H1 (cell line): Measurements from ENCODE around the gene TFCP2L1. TPM values are rescaled to one million over a fixed set of nuclear protein-coding genes. Genes with fewer than 3 reads are reported as not detected.

Experiments used
- CTCF ChIA-PET: fragments of 300-600 bp; sonication (Branson Sonifier 250); formaldehyde crosslinking; loops from one replicate; lab custom pipeline; 2021; ENCODE audit not compliant: partially characterized antibody; lab: Charles Lee
- POLR2A ChIA-PET: fragments of 300-600 bp; sonication (Branson Sonifier 250); formaldehyde crosslinking; loops from one replicate; lab custom pipeline; 2021; ENCODE audit warnings: inconsistent platforms; ENCODE audit not compliant: partially characterized antibody; lab: Charles Lee
- DNase-seq, 2 experiments: peaks; one replicate each; pipeline versions ENCODE4 v3.0.0 to v3.0.0-alpha.2; 2010 to 2022; ENCODE audit warnings: low spot score in 2 of 2, low read depth in 1 of 2, mixed read lengths in 1 of 2
- FAIRE-seq: peaks from 2 replicates; lab custom pipeline; 2011; peaks lifted over from hg19 to GRCh38; lab: Jason Lieb, UNC
- H2AFZ ChIP-seq: 2 replicates; pipeline ENCODE4 v1.8.1; 2012; ENCODE audit warnings: low read length, inconsistent platforms
- H2AK5ac ChIP-seq: 2 replicates; pipeline ENCODE4 v1.6.1; 2013; ENCODE audit warnings: low read depth, low read length
- H2BK120ac ChIP-seq: replicated peaks from 2 replicates; pipeline ENCODE3; 2013; ENCODE audit warnings: low read depth, low read length, inconsistent platforms
- H2BK12ac ChIP-seq: 2 replicates; pipeline ENCODE4 v1.6.1; 2013; ENCODE audit warnings: low read depth, low read length
- H2BK15ac ChIP-seq: 2 replicates; pipeline ENCODE4 v1.6.1; 2013; ENCODE audit warnings: low read length
- H2BK20ac ChIP-seq: 2 replicates; pipeline ENCODE4 v1.6.1; 2013; ENCODE audit warnings: low read length
- H2BK5ac ChIP-seq: 2 replicates; pipeline ENCODE4 v1.6.1; 2013; ENCODE audit warnings: low read depth, low read length
- H3K14ac ChIP-seq: 2 replicates; pipeline ENCODE4 v1.6.1; 2013; ENCODE audit warnings: inconsistent platforms; ENCODE audit not compliant: insufficient read length
- H3K18ac ChIP-seq: 2 replicates; pipeline ENCODE4 v1.6.1; 2013; ENCODE audit warnings: low read length; ENCODE audit errors: extremely low read depth
- H3K23ac ChIP-seq: 2 replicates; pipeline ENCODE4 v1.6.1; 2013; ENCODE audit warnings: inconsistent platforms; ENCODE audit not compliant: insufficient read length
- H3K23me2 ChIP-seq: 2 replicates; pipeline ENCODE4 v1.6.1; 2013; ENCODE audit warnings: low read depth, low read length
- H3K27ac ChIP-seq: 2 replicates; pipeline ENCODE4 v1.6.1; 2011; ENCODE audit warnings: low read depth, low read length, inconsistent platforms
- H3K27me3 ChIP-seq, 4 experiments: replicated peaks in 1 of 4; 1 replicate in 1 of 4; 2 replicates in 3 of 4; pipeline versions ENCODE4 v1.6.1 to v1.8.1; 2011 to 2013; ENCODE audit warnings: low read length in 3 of 4, mild to moderate bottlenecking in 3 of 4, inconsistent platforms in 2 of 4, mixed read lengths in 2 of 4, moderate library complexity in 1 of 4; ENCODE audit not compliant: control insufficient read depth in 3 of 4, insufficient read depth in 3 of 4; ENCODE audit errors: extremely low read depth in 1 of 4
- H3K36me3 ChIP-seq, 4 experiments: 2 replicates each; pipeline versions ENCODE4 v1.6.1 to v1.8.1; 2011 to 2013; ENCODE audit warnings: mild to moderate bottlenecking in 4 of 4, low read length in 3 of 4, moderate library complexity in 2 of 4, control low read depth in 1 of 4, inconsistent platforms in 1 of 4; ENCODE audit not compliant: insufficient read depth in 4 of 4, control insufficient read depth in 2 of 4
- H3K4ac ChIP-seq: replicated peaks from 2 replicates; pipeline ENCODE3; 2013; ENCODE audit warnings: low read length, low read depth, mixed read lengths, inconsistent platforms; ENCODE audit not compliant: insufficient read length
- H3K4me1 ChIP-seq, 4 experiments: replicated peaks in 1 of 4; 1 replicate in 1 of 4; 2 replicates in 3 of 4; pipeline versions ENCODE4 v1.6.1 to v1.8.1; 2011 to 2013; ENCODE audit warnings: low read length in 3 of 4, inconsistent platforms in 2 of 4, mixed read lengths in 1 of 4; ENCODE audit not compliant: insufficient read depth in 4 of 4, control insufficient read depth in 3 of 4
- H3K4me2 ChIP-seq, 2 experiments: 2 replicates each; pipeline versions ENCODE4 v1.6.1 to v1.8.1; 2011 to 2013; ENCODE audit warnings: low read depth in 2 of 2, low read length in 2 of 2, control low read depth in 1 of 2, inconsistent platforms in 1 of 2, mild to moderate bottlenecking in 1 of 2; ENCODE audit not compliant: insufficient read depth in 1 of 2
- H3K4me3 ChIP-seq, 4 experiments: fragments of 200-600, 300-600 bp in 1 of 4; sonication (generic), shearing (Covaris generic), sonication (Bioruptor Twin) in 1 of 4; 2 replicates each; pipeline versions ENCODE4 v1.5.1 to v1.8.1; 2011 to 2016; ENCODE audit warnings: low read length in 4 of 4, low read depth in 3 of 4, control low read depth in 2 of 4, inconsistent platforms in 2 of 4, mild to moderate bottlenecking in 2 of 4, mixed read lengths in 1 of 4, moderate library complexity in 1 of 4; ENCODE audit not compliant: insufficient read depth in 2 of 4; ENCODE audit errors: extremely low read depth in 1 of 4
- H3K56ac ChIP-seq: replicated peaks from 2 replicates; pipeline ENCODE3; 2013; ENCODE audit warnings: low read depth, mild to moderate bottlenecking, mixed read lengths, low read length, inconsistent platforms; ENCODE audit not compliant: insufficient read length
- H3K79me1 ChIP-seq: 2 replicates; pipeline ENCODE4 v1.6.1; 2013; ENCODE audit warnings: low read depth, low read length, control low read depth
- H3K79me2 ChIP-seq, 2 experiments: 2 replicates each; pipeline versions ENCODE4 v1.6.1 to v1.8.1; 2012 to 2013; ENCODE audit warnings: low read length in 2 of 2, mild to moderate bottlenecking in 2 of 2, inconsistent platforms in 1 of 2; ENCODE audit not compliant: insufficient read depth in 2 of 2, control insufficient read depth in 1 of 2
- H3K9ac ChIP-seq, 4 experiments: replicated peaks in 1 of 4; 1 replicate in 1 of 4; 2 replicates in 3 of 4; pipeline versions ENCODE4 v1.6.1 to v1.8.1; 2011 to 2013; ENCODE audit warnings: low read depth in 3 of 4, low read length in 3 of 4, control low read depth in 2 of 4, mild to moderate bottlenecking in 2 of 4, moderate library complexity in 2 of 4, inconsistent platforms in 1 of 4; ENCODE audit errors: extremely low read depth in 1 of 4
- H3K9me3 ChIP-seq, 2 experiments: 2 replicates each; pipeline versions ENCODE4 v1.6.1 to v1.8.1; 2012 to 2013; ENCODE audit warnings: mild to moderate bottlenecking in 2 of 2, moderate library complexity in 2 of 2, control low read depth in 1 of 2, inconsistent platforms in 1 of 2, low read depth in 1 of 2, low read length in 1 of 2, mixed read lengths in 1 of 2; ENCODE audit not compliant: insufficient read depth in 2 of 2
- H4K20me1 ChIP-seq, 2 experiments: replicated peaks in 1 of 2; 2 replicates each; pipeline versions ENCODE3 to v1.8.1; 2011 to 2013; ENCODE audit warnings: inconsistent platforms in 2 of 2, low read length in 2 of 2, mild to moderate bottlenecking in 1 of 2; ENCODE audit not compliant: insufficient read depth in 2 of 2, control insufficient read depth in 1 of 2
- H4K5ac ChIP-seq: 2 replicates; pipeline ENCODE4 v1.6.1; 2013; ENCODE audit warnings: low read length, low read depth, mixed read lengths, inconsistent platforms; ENCODE audit not compliant: insufficient read length
- H4K8ac ChIP-seq: 2 replicates; pipeline ENCODE4 v1.8.0; 2013; ENCODE audit warnings: mild to moderate bottlenecking, moderate library complexity, low read length, inconsistent platforms; ENCODE audit not compliant: insufficient read depth; ENCODE audit errors: extremely low read depth
- H4K91ac ChIP-seq: replicated peaks from 2 replicates; pipeline ENCODE3; 2013; ENCODE audit warnings: low read length, mixed read lengths, inconsistent platforms; ENCODE audit not compliant: insufficient read length
- BACH1 ChIP-seq: IDR thresholded peaks from 2 replicates; pipeline ENCODE4 v1.6.1; 2012; ENCODE audit warnings: low read length, improper control_type of control experiment
- KDM5A ChIP-seq: fragments of 200-600 bp; IDR thresholded peaks from 2 replicates; pipeline ENCODE4 v1.7.1; 2012; ENCODE audit warnings: mild to moderate bottlenecking, low read length, inconsistent platforms, mixed read lengths
- WGBS, 2 experiments: shearing (Covaris generic) in 1 of 2; methylation state at CpG; one replicate each; pipeline versions ENCODE4 v1.1.6 to v1.1.7; 2013 to 2015; ENCODE audit warnings: low lambda C conversion rate in 2 of 2, mixed read lengths in 2 of 2, inconsistent platforms in 1 of 2, low coverage in 1 of 2, missing lambda C conversion rate in 1 of 2; ENCODE audit not compliant: insufficient replicate concordance in 2 of 2, insufficient coverage in 1 of 2, insufficient read length in 1 of 2; ENCODE audit errors: extremely low coverage in 1 of 2, missing lambda C conversion rate in 1 of 2; 5-methylcytosine and 5-hydroxymethylcytosine counted together
- polyA plus RNA-seq, 7 experiments: library from polyadenylated mRNA; depleted of rRNA in 3 of 7; stranded (reverse) in 5 of 7; unstranded in 2 of 7; fragments of >200 nt in 5 of 7; fragments of 200-250 nt in 2 of 7; gene quantifications; 1 replicate in 5 of 7; 2 replicates in 1 of 7; 4 replicates in 1 of 7; pipeline versions ENCODE4 v1.2.1 to v1.2.3, GENCODE V29; 2011 to 2013; ENCODE audit warnings: missing spikeins in 2 of 7, mixed read lengths in 2 of 7
- total RNA-seq: library from RNA; stranded (reverse); fragmentation: NEBNext Ultra II Directional; extraction: Animal tissue kit (Norgen Biotek cat#: 25700); gene quantifications from 2 replicates; pipeline ENCODE4 v1.2.1, GENCODE V29; 2021

The TFCP2L1 gene
- total and polyA plus RNA-seq, 2 of the 8 experiments (the other 6 are each of a cell fraction or from before 2014, with no cell fraction given), result 1.5 to 3.8 TPM

- Histone ChIP-seq H3K9ac (no peak overlapping the region), H4K8ac (no peak overlapping the region), H3K36me3 (no peaks in the 10 kb centered on the region; a peak in 1 of 8 replicates), H4K20me1 (no peaks in the 10 kb centered on the region), H3K4me1 (no peaks in the 10 kb centered on the region; a peak in 1 of 7 replicates), H2BK20ac (no peak overlapping the region), H2BK5ac (no peak overlapping the region), H3K23me2 (no peaks in the 10 kb centered on the region), H2BK15ac (no peak overlapping the region), H3K27me3 (no peaks in the 10 kb centered on the region), H3K4me2 (no peak overlapping the region), H3K18ac (no peak overlapping the region), H3K27ac (no peak overlapping the region), H3K79me1 (no peaks in the 10 kb centered on the region), H4K5ac (no peak overlapping the region), H2AK5ac (no peak overlapping the region), H2BK12ac (no peak overlapping the region), H2BK120ac (no peak overlapping the region), H4K91ac (no peak overlapping the region), H3K4ac (no peak overlapping the region), H3K56ac (no peak overlapping the region), H2AFZ (no peak overlapping the region), H3K14ac (no peak overlapping the region), H3K79me2 (no peaks in the 10 kb centered on the region), H3K23ac (no peak overlapping the region), H3K4me3 (no peak overlapping the region), H3K9me3 (no peaks in the 10 kb centered on the region)
- ChIA-PET POLR2A (interaction anchor here (0.5 kb wide), 1 partner anchor 18 kb away, joined by 3 read pairs; no protein-coding TSS in a partner anchor), CTCF (no interaction called here)
- peak; percentile 60; the same call in 1 of the 2 replicates for TF ChIP-seq BACH1
- TF ChIP-seq KDM5A, result no peak
- DNase-seq (no peak), FAIRE-seq (no peak)
- 91% methylated on average over 16 of the region's 16 CpGs; no CpG with 5 or more reads in 1 of the 2 experiments for WGBS, 2 experiments
These were observed 46.9 kb downstream of the TFCP2L1 start for GRCh38 chr2:121237980-121238665.
